Activated CD8-positive, alpha-beta memory T cell treated with anti-CD3 and anti-CD28 coated beads for 24 hours (primary cell): Measurements from ENCODE around the gene SCP2.
"Not testable (repeated sequence)": the region's sequence is repeated elsewhere in the genome, so short reads cannot be mapped to it uniquely, and the experiment has no call there.

Experiments used
- DNase-seq: peaks from one replicate; pipeline ENCODE4 v3.0.0-alpha.2; 2020

The SCP2 gene

GRCh38 chr1:52917156-52917555 lies 9.9 kb upstream of the SCP2 start:
- no peak for DNase-seq

- DNase-seq = no peak
Observed at GRCh38 chr1:52917581-52917980, 9.5 kb upstream of the SCP2 start.

GRCh38 chr1:52918201-52918600 lies 8.9 kb upstream of the SCP2 start:
- no peak for DNase-seq

GRCh38 chr1:52919051-52919722 lies 7.9 kb upstream of the SCP2 start:
- no peak for DNase-seq

- no peak for DNase-seq
Observed at GRCh38 chr1:52919723-52920483, 7.2 kb upstream of the SCP2 start.

GRCh38 chr1:52920791-52921291 lies 6.2 kb upstream of the SCP2 start:
- DNase-seq = no peak

GRCh38 chr1:52925571-52926005 lies 1.5 kb upstream of the SCP2 start:
- no peak for DNase-seq

GRCh38 chr1:52926864-52927211 lies 238 bp upstream of the SCP2 start:
- no peak for DNase-seq

- no peak for DNase-seq
Observed at GRCh38 chr1:52928015-52928404, 934 bp downstream of the SCP2 start.

- no peak for DNase-seq
Observed at GRCh38 chr1:52929019-52929418, 1.9 kb downstream of the SCP2 start.

GRCh38 chr1:52937433-52938182 lies 10.5 kb downstream of the SCP2 start:
- no peak for DNase-seq

- DNase-seq = no peak
Observed at GRCh38 chr1:52938183-52938451, 11.0 kb downstream of the SCP2 start.

- no peak for DNase-seq
Observed at GRCh38 chr1:52943876-52944416, 16.9 kb downstream of the SCP2 start.

- DNase-seq = no peak
Observed at GRCh38 chr1:52944566-52944965, 17.5 kb downstream of the SCP2 start.

GRCh38 chr1:52947490-52947889 lies 20.4 kb downstream of the SCP2 start:
- no peak for DNase-seq

GRCh38 chr1:52949602-52950001 lies 22.5 kb downstream of the SCP2 start:
- DNase-seq = not testable (repeated sequence)

- DNase-seq = no peak
Observed at GRCh38 chr1:52952112-52952511, 25.0 kb downstream of the SCP2 start.

- DNase-seq = no peak
Observed at GRCh38 chr1:52955129-52955970, 28.3 kb downstream of the SCP2 start.

- DNase-seq = no peak
Observed at GRCh38 chr1:52963101-52963500, 36.0 kb downstream of the SCP2 start.

GRCh38 chr1:52967666-52968065 lies 40.6 kb downstream of the SCP2 start:
- no peak for DNase-seq

- not testable (repeated sequence) for DNase-seq
Observed at GRCh38 chr1:52969234-52969633, 42.2 kb downstream of the SCP2 start.

- no peak for DNase-seq
Observed at GRCh38 chr1:52970149-52970548, 43.1 kb downstream of the SCP2 start.

- DNase-seq = no peak
Observed at GRCh38 chr1:52973841-52974240, 46.8 kb downstream of the SCP2 start.
